ENCODE measurements around the gene VWA5A.
A peak's percentile ranks its signal among the peaks of the same experiment; 100 is the strongest.

Gene VWA5A

GRCh38 chr11:124109377-124109776 is 5.9 kb upstream of the VWA5A start:
- no peak overlapping the region for H3K4me3 ChIP-seq (ENCODE audit: low read depth, low read length)
- TF ChIP-seq CTCF (conservative IDR thresholded peaks at IDR 0.05; ENCODE audit: low read depth, low read length) = no peak
- no peak for DNase-seq (ENCODE audit: low read depth)

- no peak overlapping the region for H3K4me3 ChIP-seq (ENCODE audit: low read depth, low read length)
- no peak for DNase-seq (ENCODE audit: low read depth)
- no peak for TF ChIP-seq CTCF (conservative IDR thresholded peaks at IDR 0.05; ENCODE audit: low read depth, low read length)
Measured at GRCh38 chr11:124110201-124110600, 5.0 kb upstream of the VWA5A start.

- H3K4me3 ChIP-seq (ENCODE audit: low read depth, low read length) = no peak overlapping the region
- peak; percentile 68 for DNase-seq (ENCODE audit: low read depth)
- no peak for TF ChIP-seq CTCF (conservative IDR thresholded peaks at IDR 0.05; ENCODE audit: low read depth, low read length)
Measured at GRCh38 chr11:124113890-124114289, 1.4 kb upstream of the VWA5A start.

GRCh38 chr11:124115782-124116616 is 749 bp downstream of the VWA5A start:
- peak; percentile 17 for DNase-seq (ENCODE audit: low read depth)
- H3K4me3 ChIP-seq (ENCODE audit: low read depth, low read length) = peak overlapping the region; percentile 67
- no peak for TF ChIP-seq CTCF (conservative IDR thresholded peaks at IDR 0.05; ENCODE audit: low read depth, low read length)

- TF ChIP-seq CTCF (conservative IDR thresholded peaks at IDR 0.05; ENCODE audit: low read depth, low read length) = no peak
Measured at GRCh38 chr11:124119103-124119502, 3.9 kb downstream of the VWA5A start.

GRCh38 chr11:124120891-124121290 is 5.6 kb downstream of the VWA5A start:
- TF ChIP-seq CTCF (conservative IDR thresholded peaks at IDR 0.05; ENCODE audit: low read depth, low read length) = no peak
- no peak overlapping the region for H3K4me3 ChIP-seq (ENCODE audit: low read depth, low read length)
- no peak for DNase-seq (ENCODE audit: low read depth)

More at GRCh38 chr11:124119103-124119502, 3.9 kb downstream of the VWA5A start:
- DNase-seq (ENCODE audit: low read depth) = no peak
- H3K4me3 ChIP-seq (ENCODE audit: low read depth, low read length) = no peak overlapping the region

GRCh38 chr11:124122123-124122522 is 6.9 kb downstream of the VWA5A start:
- DNase-seq (ENCODE audit: low read depth) = no peak
- H3K4me3 ChIP-seq (ENCODE audit: low read depth, low read length) = no peak overlapping the region
- no peak for TF ChIP-seq CTCF (conservative IDR thresholded peaks at IDR 0.05; ENCODE audit: low read depth, low read length)

All from choroid plexus epithelial cell (primary cell).